A549 (cell line): ENCODE results near the gene NLN.
"Not testable (repeated sequence)": the region's sequence is repeated elsewhere in the genome, so short reads cannot be mapped to it uniquely, and the experiment has no call there.

Experiments used
- CTCF ChIP-seq: fragments of >200 bp; sonication (Bioruptor Twin); formaldehyde crosslinking; IDR thresholded peaks from 3 replicates; pipeline ENCODE4 v1.5.1; 2016
- HMGXB4 ChIP-seq: fragments of 250-450 bp; sonication (Bioruptor Pico); IDR thresholded peaks from 2 replicates; pipeline ENCODE4 v1.5.0; 2021; ENCODE audit warnings: mild to moderate bottlenecking, moderate library complexity, borderline replicate concordance
- POLR2A ChIP-seq: IDR thresholded peaks from 2 replicates; pipeline ENCODE4 v1.6.1; 2012; ENCODE audit warnings: mild to moderate bottlenecking, low read length

GRCh38 chr5:65847019-65847418 is 125.0 kb downstream of the NLN start:
- TF ChIP-seq CTCF; HMGXB4 (CRISPR knock-in tag); POLR2A: not testable (repeated sequence)
